GM19023 (cell line): Measurements from ENCODE around the gene YBEY.

Experiments
- ATAC-seq: cut with Tn5 transposase; IDR thresholded peaks from one replicate; pipeline ENCODE4 v1.9.1; 2021; ENCODE audit warnings: mild to moderate bottlenecking, moderate library complexity; ENCODE audit not compliant: unreplicated experiment

Gene YBEY

GRCh38 chr21:46325073-46325912, 39.2 kb downstream of the YBEY start:
- no peak for ATAC-seq

GRCh38 chr21:46326110-46326703, 40.1 kb downstream of the YBEY start:
- ATAC-seq = no peak

- no peak for ATAC-seq
Measured at GRCh38 chr21:46327711-46328110, 41.6 kb downstream of the YBEY start.

- no peak for ATAC-seq
Measured at GRCh38 chr21:46328151-46328550, 42.0 kb downstream of the YBEY start.

GRCh38 chr21:46329796-46330195, 43.7 kb downstream of the YBEY start:
- ATAC-seq = no peak

- ATAC-seq = no peak
Measured at GRCh38 chr21:46334351-46335140, 48.4 kb downstream of the YBEY start.

GRCh38 chr21:46336603-46337002, 50.5 kb downstream of the YBEY start:
- ATAC-seq = no peak

- ATAC-seq = no peak
Measured at GRCh38 chr21:46340998-46341397, 54.9 kb downstream of the YBEY start.

GRCh38 chr21:46344219-46344915, 58.2 kb downstream of the YBEY start:
- no peak for ATAC-seq

GRCh38 chr21:46345861-46346260, 59.7 kb downstream of the YBEY start:
- no peak for ATAC-seq

- ATAC-seq = no peak
Measured at GRCh38 chr21:46346296-46347202, 60.4 kb downstream of the YBEY start.

GRCh38 chr21:46347203-46347550, 61.0 kb downstream of the YBEY start:
- no peak for ATAC-seq
